MM.1S (cell line): ENCODE measurements around the gene SLIT3.

Source experiments
- DNase-seq: peaks from one replicate; pipeline ENCODE4 v3.0.0-alpha.2; 2015
- H2AFZ ChIP-seq: fragments of 300-600 bp; sonication (generic); 2 replicates; pipeline ENCODE4 v1.6.0; 2016; ENCODE audit warnings: antibody characterized with exemption, low read length
- H3F3A ChIP-seq: fragments of 300-600 bp; sonication (generic); 2 replicates; pipeline ENCODE4 v1.6.1; 2016; ENCODE audit warnings: mild to moderate bottlenecking, antibody characterized with exemption, low read length, moderate library complexity, mixed read lengths; ENCODE audit not compliant: insufficient read depth
- H3K27ac ChIP-seq: fragments of 300-600 bp; sonication (generic); 2 replicates; pipeline ENCODE4 v1.5.1; 2016; ENCODE audit warnings: mild to moderate bottlenecking, low read length
- H3K27me3 ChIP-seq: fragments of 300-600 bp; sonication (generic); replicated peaks from 2 replicates; pipeline ENCODE4 v1.6.0; 2016; ENCODE audit warnings: low read length; ENCODE audit not compliant: insufficient read depth
- H3K36me3 ChIP-seq: fragments of 300-600 bp; sonication (generic); replicated peaks from 2 replicates; pipeline ENCODE4 v1.6.1; 2016; ENCODE audit warnings: mild to moderate bottlenecking, low read length, mixed read lengths; ENCODE audit not compliant: insufficient read depth
- H3K4me1 ChIP-seq: fragments of 300-600 bp; sonication (generic); 2 replicates; pipeline ENCODE4 v1.6.1; 2016; ENCODE audit warnings: low read length, mixed read lengths
- H3K4me2 ChIP-seq: fragments of 300-600 bp; sonication (generic); 2 replicates; pipeline ENCODE4 v1.6.0; 2016; ENCODE audit warnings: low read depth, low read length
- H3K4me3 ChIP-seq: fragments of 300-600 bp; sonication (generic); 2 replicates; pipeline ENCODE4 v1.5.1; 2016; ENCODE audit warnings: low read length, mixed read lengths
- H3K79me2 ChIP-seq: fragments of 300-600 bp; sonication (generic); 2 replicates; pipeline ENCODE4 v1.6.1; 2016; ENCODE audit warnings: mixed run types, low read length, mixed read lengths
- H3K9ac ChIP-seq: fragments of 300-600 bp; sonication (generic); 2 replicates; pipeline ENCODE4 v1.6.1; 2016; ENCODE audit warnings: low read length, mixed read lengths
- H3K9me2 ChIP-seq: fragments of 300-600 bp; sonication (generic); replicated peaks from 2 replicates; pipeline ENCODE4 v1.6.1; 2016; ENCODE audit warnings: mild to moderate bottlenecking, low read length, mixed read lengths; ENCODE audit not compliant: insufficient read depth
- H3K9me3 ChIP-seq: fragments of 300-600 bp; sonication (generic); replicated peaks from 2 replicates; pipeline ENCODE4 v1.6.1; 2016; ENCODE audit warnings: mild to moderate bottlenecking, low read length, mixed read lengths; ENCODE audit not compliant: insufficient read depth
- H4K20me1 ChIP-seq: fragments of 300-600 bp; sonication (generic); 2 replicates; pipeline ENCODE4 v1.6.1; 2016; ENCODE audit warnings: mild to moderate bottlenecking, low read length, moderate library complexity, mixed read lengths; ENCODE audit not compliant: insufficient read depth
- CTCF ChIP-seq: fragments of 300-600 bp; sonication (generic); IDR thresholded peaks from 2 replicates; pipeline ENCODE4 v1.5.1; 2016; ENCODE audit warnings: antibody characterized with exemption, low read length, mixed read lengths
- EZH2 ChIP-seq: fragments of 300-600 bp; sonication (generic); optimal IDR thresholded peaks from 2 replicates; pipeline ENCODE3; 2017; ENCODE audit warnings: low read depth, mild to moderate bottlenecking, antibody characterized with exemption, low read length, mixed read lengths
- EZH2phosphoT487 ChIP-seq: fragments of 300-600 bp; sonication (generic); IDR thresholded peaks from 2 replicates; pipeline ENCODE4 v1.6.1; 2018; ENCODE audit warnings: antibody characterized with exemption, low read length

The SLIT3 gene

GRCh38 chr5:168770036-168770498 is 530.9 kb downstream of the SLIT3 start:
- Histone ChIP-seq H3K9ac (no peak overlapping the region), H3K4me1 (no peaks in the 10 kb centered on the region), H3K9me3 (no peaks in the 10 kb centered on the region), H3K4me2 (no peak overlapping the region), H3K4me3 (no peak overlapping the region), H4K20me1 (no peaks in the 10 kb centered on the region), H2AFZ (no peak overlapping the region), H3K36me3 (no peaks in the 10 kb centered on the region), H3K9me2 (no peaks in the 10 kb centered on the region), H3F3A (no peaks in the 10 kb centered on the region), H3K27me3 (no peaks in the 10 kb centered on the region), H3K27ac (no peak overlapping the region), H3K79me2 (no peaks in the 10 kb centered on the region)
- TF ChIP-seq EZH2phosphoT487 (no peak), EZH2 (no peak), CTCF (no peak)
- no peak for DNase-seq

DNA sequence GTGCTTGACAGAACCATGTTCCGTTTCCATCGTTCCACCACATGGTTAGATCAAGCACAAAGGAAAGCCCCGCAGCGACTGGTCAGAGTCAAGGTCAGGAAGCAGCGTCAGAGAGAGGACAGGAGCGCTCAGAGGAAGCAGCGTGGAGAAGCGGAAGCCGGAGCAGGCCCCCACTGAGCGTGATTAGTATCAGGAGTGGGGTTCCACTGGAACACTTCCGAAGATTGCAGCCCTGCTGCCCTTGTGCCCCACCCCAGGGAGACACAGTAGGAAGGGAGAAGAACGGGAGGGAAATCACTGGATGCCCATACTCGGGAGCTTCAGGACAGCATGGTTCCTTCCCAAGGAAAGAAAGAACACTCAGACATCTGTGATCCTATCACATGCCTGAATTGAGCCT is 532.8 kb downstream of the SLIT3 start:
- Histone ChIP-seq H3K9ac (no peak overlapping the region), H3K79me2 (no peaks in the 10 kb centered on the region), H3K9me3 (no peaks in the 10 kb centered on the region), H3K27me3 (no peaks in the 10 kb centered on the region), H3K9me2 (no peaks in the 10 kb centered on the region), H3K4me3 (no peak overlapping the region), H3K27ac (no peak overlapping the region), H3K36me3 (no peaks in the 10 kb centered on the region), H3K4me2 (no peak overlapping the region), H2AFZ (no peak overlapping the region), H4K20me1 (no peaks in the 10 kb centered on the region), H3F3A (no peaks in the 10 kb centered on the region), H3K4me1 (no peaks in the 10 kb centered on the region)
- no peak for TF ChIP-seq EZH2
- TF ChIP-seq EZH2phosphoT487 = no peak
- no peak for TF ChIP-seq CTCF
- DNase-seq = no peak

GRCh38 chr5:168766426-168766700 is 534.6 kb downstream of the SLIT3 start:
- H3F3A ChIP-seq = no peaks in the 10 kb centered on the region
- H3K9me2 ChIP-seq = no peaks in the 10 kb centered on the region
- H3K27ac ChIP-seq = no peak overlapping the region
- no peaks in the 10 kb centered on the region for H3K79me2 ChIP-seq
- H3K9ac ChIP-seq = no peak overlapping the region
- H3K9me3 ChIP-seq = no peaks in the 10 kb centered on the region
- H3K36me3 ChIP-seq = no peaks in the 10 kb centered on the region
- no peak overlapping the region for H2AFZ ChIP-seq
- H3K4me2 ChIP-seq = no peak overlapping the region
- H3K4me3 ChIP-seq = no peak overlapping the region
- no peak for TF ChIP-seq CTCF
- DNase-seq = no peak
- H4K20me1 ChIP-seq = no peaks in the 10 kb centered on the region
- H3K27me3 ChIP-seq = no peaks in the 10 kb centered on the region
- no peaks in the 10 kb centered on the region for H3K4me1 ChIP-seq
